ENCODE measurements around the gene PDE6H.

The PDE6H gene

DNA sequence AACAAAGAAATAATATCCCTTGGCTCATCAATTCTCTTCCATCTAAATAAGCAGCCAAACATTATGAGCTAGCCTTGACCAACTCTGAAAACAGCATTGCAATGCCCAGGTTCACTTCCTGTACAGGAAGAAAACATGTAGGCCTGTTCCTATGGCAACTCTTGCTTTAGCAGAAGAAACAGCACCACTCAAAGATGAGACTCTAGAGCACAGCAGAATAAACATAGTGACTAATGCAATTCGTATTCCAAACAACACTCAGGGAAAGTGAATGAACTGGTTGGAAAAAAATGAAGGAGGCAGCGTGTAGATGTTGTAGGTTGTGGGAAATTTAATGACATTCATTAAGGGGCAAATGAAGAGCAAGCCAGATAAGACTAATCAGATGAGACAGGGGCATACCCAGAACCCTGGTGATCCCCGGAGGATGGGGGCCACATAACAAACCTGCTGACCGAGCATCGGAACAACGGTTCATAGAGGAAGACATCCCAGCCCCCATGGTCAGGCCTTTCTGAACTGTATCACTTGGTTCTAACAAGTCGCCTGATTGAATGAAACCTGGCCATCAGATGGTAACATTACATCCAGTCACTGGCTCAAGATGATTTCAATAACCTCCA, 20.4 kb upstream of the PDE6H start:
- peak; percentile 38 for DNase-seq

DNA sequence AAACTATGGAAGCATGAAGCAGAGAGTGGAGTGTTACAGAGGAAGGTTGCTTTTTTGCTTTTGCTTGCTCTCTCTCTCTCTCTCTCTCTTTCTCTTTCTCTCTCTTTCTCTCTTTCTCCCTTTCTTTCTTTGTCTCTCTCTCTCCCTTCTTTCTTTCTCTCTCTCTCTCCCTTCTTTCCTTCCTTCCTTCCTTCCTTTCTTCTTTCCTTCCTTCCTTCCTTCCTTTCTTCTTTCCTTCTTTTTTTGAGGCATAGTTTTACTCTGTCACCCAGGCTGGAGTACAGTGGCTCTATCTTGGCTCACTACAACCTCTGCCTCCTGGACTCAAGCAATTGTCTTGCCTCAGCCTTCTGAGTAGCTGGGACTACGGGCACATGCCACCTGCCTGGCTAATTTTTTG, 19.1 kb upstream of the PDE6H start:
- no peak for DNase-seq

DNA sequence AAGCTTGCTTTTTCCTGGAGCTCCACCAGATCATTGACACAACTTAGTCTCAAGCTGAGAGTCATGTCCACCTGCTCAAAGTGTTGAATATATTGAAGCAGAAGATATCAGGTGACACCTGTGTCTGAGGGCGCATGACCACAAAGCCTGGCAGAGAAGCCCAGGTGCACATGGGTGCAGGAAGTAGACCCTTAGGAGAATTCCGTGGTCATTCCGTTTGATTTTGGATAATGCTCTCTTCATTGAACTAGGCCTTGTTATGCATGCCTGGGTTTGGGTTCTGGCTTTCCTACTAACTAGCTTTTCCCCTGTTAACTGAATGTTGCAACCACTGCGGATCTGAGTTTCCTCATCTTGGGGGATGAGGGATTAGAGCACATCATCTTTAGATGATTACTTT, 18.6 kb upstream of the PDE6H start:
- no peak for DNase-seq

DNA sequence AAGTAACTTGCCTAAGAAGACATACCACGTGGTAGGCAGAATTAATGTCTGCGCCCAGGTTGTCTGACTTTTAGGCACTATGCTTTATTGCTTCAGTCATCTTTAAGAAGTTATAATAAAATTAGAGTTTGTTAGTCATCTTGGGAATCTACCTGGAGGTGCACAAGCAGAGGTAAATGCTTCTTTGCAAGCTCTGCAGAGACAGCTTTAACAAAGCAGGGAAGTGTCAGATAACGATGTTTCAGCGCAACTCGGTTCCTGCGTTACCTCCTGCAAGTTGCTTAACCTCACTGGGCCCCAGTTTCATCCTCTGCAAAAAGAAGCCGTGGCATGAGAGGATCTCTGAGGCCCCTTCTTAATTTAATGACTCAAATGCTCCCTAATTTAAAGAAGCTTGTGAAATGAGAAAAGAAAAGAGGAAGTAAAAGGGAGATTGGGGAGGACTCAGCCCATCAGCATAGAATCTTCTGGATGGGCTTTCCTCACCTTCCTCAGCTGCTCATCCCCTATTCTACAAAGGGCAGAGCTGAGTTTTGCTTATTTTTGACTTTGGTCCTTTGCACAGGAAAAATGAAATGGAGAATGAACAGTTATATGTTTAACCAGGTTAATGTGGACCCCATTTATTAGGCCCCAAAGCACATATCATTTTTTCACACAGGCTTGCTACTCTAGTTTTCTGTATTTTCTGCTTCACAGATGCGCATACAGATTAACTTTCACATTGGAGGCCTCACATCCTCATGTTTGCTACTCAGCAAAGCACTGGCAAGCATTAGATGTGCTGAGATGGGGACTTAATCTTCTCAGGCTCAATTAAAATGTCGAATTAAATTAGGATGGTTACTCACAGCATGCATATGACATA, 16.6 kb upstream of the PDE6H start:
- DNase-seq, result no peak

DNA sequence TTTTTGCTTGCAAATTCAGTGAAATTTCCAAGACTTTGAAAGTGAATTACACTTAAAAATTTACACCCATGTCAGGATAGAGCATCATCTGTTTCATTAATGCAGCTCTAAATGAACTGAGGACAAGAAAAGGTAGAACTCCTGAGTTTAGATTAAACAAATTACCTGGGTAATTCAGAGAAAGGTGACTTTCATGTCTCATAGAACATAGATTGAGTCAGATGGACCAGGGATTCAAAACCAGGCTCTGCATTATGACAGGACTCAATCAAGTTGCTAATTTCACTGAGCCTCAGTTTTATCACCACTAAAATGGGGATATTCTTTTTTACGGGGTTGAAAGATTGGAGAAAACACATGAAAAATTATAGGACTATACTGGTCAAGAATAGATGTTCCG, 15.9 kb upstream of the PDE6H start:
- no peak for DNase-seq

DNA sequence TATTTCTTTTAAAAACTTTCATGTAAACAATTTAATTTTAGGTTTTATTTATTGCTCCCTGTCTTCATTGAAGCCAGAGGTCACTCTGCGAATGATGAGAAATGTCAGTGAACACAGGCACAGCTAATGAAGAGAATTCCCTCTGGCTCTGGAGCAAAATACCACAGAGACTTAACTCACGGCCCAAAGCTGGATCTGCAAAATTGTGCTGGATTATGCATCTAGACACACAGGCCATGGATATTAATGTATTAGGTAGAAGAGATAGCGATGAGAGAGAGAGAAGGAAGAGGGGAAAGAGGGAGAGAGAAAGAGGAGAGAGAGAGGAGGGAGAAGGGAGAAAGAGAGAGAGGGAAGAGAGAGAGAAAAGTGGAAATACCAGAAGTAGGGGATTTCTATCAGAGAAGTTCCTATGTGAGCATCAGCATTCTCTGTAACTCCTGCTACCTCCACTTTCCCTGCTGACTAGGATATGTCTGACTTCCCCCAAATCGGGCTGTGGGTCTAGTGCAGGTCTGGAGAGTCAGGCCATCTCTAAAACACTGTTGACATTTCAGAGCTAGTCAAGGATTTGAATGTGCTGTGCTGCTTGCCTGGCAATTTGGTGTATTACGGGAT, 15.2 kb upstream of the PDE6H start:
- DNase-seq, result no peak

DNA sequence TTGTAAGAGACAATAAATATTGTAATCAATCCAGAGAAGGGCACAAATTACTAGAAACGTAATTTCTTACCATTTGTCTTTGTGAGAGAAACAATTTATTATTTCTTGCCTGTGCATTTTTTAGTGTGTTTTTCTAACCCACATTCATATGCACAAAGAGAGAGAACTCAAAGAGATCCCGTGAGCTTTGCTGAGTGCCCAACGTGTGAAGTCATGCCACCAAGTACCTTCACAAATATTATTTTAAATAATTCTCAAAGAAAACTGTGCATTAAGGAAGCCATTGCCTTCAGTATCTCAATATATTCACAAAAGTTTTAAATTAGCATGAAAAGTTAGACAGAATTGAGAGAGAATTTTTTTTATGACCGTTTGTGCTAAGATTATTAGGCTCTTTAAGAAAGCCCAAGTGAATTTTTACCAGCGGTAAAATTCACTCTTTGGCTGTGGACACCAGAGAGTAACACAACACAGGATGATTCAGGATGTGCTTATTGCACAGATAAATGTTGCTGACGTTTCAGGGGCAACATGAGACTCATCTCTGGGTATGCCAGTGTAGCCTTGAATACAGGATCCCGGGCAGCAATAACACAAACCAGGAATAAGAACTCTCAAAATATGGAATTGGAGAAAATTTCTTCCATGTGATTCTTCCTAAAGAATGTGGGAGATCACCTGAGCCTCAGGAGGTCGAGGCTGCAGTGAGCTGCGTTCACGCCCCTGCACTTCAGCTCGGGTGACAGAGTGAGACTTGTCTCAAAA, 14.3 kb upstream of the PDE6H start:
- DNase-seq, result no peak

DNA sequence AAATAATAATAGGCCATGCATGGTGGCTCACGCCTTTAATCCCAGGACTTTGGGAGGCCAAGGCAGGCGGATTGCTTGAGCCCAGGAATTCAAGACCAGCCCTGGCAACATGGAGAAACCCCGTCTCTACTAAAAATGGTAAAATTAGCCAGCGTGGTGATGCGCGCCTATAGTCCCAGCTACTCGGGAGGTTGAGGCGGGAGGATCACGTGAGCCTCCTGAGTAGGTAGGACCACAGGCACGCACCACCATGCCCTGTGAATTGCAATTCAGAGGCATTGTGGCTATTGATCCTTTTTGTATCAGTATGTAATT, 13.8 kb upstream of the PDE6H start:
- no peak for DNase-seq

DNA sequence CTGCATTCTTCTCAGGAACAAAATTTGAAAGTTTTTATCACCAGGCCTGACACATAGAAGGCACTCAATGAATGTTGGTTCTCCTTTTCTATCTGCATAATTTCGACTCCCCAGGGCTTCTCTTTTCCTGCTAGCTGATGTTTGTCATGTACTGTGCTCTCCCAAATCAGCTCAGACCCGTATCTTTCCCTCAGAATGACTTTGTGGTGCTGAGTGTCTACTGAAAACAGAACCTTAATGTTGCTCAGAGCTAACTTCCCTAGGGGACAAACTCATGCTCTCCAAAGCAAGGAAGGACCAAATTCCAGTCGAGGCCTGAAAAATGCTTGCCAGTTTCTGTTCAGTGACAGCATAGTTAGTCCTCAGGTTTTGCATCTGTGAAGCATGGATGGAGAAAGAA, 13.4 kb upstream of the PDE6H start:
- no peak for DNase-seq

DNA sequence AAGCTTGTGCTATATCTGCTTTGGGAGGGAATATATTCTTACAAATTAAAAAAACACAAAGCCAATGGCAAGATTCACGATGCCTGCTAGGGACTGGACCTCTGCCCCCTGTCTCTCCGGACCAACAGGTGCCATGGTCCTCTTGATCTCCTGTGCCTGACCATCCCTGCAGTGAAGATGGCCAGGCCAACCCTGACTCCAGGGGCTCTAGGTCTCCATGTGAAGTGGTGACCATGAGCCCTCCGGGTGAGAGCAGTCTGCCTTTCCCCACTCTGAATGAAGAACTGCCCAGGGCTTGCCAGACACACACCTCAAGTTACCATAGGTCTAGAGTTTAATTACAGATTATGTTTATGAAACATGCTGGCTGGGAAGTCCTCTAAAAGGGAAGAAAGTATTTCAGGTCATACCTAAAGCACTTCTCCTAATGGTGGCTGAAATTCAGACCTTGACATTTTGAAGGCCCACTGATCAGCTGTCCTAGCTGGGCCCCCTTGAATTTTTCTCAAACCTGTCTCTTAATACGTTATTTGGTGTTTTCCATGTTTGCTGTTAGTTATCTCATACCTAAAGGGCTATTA, 12.8 kb upstream of the PDE6H start:
- DNase-seq, result no peak

DNA sequence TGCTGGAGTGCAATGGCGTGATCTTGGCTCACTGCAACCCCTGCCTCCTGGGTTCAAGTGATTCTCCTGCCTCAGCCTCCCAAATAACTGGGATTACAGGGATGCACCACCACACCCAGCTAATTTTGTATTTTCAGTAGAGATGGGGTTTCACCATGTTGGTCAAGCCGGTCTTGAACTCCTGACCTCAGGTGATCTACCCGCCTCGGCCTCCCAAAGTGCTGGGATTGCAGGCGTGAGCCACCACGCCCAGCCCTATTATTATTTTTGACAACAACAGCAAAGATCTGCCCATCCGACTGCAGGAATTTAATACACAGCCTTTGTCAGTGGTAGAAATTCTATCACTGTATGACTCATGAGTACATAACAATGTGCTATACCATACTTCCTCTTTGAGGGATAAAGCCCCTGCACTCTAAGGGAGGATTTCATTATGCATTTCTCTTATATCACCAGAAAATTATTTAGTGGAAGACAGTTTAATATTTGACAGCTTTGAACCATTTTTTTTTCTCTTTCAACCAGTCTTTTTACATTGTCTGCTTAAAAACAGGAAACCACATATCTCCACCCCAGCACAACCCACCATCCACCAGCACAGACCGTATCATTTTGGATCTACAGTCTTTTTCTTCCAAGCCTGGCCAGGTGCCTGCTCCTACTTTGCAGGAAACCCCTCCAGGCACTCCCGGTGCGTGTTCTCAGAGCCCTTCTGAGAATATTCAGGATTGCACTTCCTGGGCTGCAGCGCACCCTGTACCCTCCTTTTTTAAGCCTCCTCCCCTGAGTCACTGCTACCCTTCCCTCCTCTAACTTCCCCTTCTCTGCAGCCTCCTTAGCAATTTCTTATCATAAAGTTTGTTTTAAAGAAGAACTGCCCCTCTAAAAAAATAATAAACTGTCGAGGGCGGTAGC, 12.0 kb upstream of the PDE6H start:
- DNase-seq, result no peak

DNA sequence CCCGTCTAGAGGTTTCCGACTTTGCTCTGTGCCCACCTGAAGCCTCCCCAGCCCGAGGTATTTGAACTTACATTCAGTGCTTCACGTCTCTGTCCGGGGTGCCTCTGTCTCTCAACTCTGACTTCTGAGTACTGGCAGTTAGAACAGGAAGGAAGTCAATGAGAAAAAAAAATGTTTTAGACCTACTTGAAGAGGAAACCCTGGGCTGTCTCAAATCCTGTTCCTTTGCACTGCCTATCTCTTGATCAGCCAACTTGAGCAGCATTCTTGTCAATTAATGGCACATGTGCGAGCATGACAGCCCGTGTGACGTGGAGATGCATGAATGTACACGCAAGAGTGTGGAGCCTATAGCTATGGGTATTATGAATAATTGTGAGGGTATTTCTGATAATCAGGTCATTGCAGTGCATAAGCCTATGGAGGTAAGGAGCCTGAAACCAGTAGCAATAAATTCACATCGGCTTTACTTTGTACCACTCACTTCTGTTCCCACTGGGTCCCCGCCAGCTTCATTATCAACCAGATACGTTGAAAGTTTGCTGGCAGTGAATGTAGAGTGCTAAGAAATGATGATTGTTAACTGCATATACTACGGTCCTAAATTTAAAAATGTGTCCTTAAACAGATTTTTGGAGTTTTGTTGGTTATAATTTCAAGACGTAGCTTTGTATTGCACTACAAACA, 11.2 kb upstream of the PDE6H start, which contains the start of gene ARHGDIB:
Gene ARHGDIB (minus strand): TSS at position 136 of the 687 bp plus-strand sequence. CDS start 10,889 bp downstream, outside the sequence.
- DNase-seq, result no peak

DNA sequence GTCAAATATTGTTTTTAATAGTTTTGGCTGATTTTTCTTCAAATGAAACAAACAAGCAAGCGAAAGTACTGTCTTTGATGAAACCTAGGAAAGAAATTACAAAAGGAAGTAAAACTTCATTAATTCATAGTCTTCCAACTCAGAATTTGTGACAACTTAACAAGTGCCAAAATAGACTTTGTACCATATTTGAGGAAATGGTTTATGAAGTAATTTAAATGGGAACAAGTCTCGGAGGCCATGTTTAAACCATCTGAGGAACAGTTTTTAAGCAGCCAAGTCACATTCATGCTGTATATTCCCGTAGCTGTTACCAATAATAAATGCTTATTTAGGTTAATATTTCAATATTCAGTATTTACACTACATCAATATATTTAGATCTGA, 10.7 kb upstream of the PDE6H start:
- no peak for DNase-seq

DNA sequence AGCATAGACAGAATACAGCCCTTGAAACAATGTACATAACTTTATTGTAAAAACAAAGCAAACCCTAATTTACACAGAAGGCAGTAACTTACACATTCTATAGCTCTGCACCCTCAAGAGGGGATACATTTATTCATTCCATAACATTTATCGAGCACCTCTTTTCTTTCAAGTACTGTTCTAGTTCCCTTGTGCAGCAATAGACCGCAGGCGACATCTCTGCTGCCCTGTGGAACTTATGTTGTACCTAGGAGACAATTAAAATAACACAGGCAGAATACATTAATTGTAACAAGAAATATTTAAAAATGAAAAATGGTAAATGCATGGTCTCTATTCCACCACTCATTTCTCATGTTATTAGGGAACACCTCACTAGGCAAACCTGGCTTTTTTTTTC, 10.0 kb upstream of the PDE6H start:
- DNase-seq, result no peak

DNA sequence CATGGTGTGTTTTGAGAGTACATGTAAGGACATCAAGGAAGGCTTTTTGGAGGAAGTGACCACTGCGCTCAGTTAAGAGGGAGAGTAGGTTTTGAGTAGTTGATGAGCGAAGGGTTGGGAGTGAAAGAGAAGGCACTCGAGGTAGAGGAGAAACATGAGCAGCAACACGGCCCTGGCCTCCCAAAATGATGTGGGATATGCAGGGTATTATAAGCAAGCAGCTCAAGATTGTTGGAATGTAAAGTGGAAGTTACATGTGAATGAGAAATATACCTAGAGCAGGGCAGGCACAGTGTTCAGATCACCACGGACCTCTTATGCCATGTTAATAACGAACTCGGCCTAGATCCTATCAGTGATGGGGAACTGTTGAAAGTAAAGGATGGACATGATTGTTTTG, 9.3 kb upstream of the PDE6H start:
- DNase-seq, result no peak

DNA sequence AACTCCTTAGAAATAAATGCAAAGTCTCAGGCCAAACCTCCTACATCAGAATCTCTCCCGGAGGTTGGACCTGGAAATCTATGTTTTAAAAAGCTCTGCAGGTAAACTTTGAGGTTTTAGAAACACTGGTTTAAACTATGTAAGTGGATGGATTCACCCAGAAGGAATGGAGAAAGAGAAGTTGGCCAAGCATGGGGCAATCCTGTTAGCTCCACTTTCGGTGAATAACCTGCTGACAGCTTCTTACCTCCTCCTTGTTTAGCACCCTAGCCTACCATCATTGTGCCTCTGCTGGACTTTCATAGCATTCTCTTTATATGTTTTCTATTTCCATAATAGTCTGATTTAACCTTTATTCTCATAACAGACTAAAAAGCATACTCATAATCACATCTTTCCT, 8.4 kb upstream of the PDE6H start:
- DNase-seq, result no peak

DNA sequence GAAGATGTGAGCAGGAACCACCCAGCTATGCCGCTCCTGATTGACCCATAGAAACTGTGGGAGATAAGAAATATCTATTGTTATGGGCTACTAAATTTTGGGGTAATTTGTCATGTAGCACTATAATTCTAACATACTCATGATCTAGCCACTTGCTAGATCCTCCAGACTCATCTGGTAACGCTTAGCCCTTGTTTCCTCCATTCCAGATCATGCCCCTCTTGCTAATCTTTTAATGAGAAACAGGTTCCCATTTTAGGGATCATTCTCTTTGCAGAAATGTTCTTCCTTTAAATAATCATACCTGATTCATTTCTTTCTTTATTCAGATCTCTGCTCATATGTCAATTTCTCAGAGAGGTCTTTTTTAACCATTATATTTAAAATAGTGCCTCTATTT, 7.6 kb upstream of the PDE6H start:
- no peak for DNase-seq

DNA sequence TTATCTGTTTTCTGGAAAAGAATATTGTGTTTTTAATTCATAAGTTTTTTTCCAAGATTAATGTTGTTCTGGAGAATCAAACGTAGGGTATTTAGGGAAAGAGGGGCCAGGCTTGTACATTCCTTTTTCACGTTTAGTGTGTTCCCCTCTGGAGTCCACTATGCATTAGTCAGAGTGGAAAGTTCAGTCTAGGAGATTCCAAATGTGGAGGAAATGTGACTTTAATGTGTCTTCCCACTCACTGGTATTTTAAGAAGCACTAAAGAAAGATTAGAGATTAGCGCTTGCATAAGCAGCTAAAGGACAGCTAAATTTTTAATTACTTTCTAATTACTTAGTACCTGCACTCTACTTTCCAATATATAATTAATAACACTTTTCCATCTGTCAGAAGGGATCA, 4.4 kb upstream of the PDE6H start:
- no peak for DNase-seq

DNA sequence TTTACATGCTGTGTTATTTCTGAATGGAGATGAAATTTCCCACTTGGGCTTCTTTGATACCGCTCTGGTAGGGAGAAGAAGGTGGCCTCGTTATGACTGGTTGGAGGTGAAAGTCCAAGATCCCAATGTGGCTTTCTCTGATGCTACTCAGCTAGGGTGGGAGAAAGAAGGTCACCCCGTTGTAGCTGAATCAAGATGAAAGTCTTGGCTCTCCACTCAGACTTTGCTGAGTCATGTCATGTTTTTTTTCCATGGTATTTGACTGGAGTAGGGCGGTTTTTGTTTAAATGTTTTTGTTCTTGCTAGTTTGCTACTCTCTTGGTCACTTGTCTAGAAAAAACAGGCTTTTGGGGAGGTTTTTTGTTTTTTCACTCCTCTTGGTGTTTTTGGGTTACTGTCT, 2.4 kb upstream of the PDE6H start:
- no peak for DNase-seq

DNA sequence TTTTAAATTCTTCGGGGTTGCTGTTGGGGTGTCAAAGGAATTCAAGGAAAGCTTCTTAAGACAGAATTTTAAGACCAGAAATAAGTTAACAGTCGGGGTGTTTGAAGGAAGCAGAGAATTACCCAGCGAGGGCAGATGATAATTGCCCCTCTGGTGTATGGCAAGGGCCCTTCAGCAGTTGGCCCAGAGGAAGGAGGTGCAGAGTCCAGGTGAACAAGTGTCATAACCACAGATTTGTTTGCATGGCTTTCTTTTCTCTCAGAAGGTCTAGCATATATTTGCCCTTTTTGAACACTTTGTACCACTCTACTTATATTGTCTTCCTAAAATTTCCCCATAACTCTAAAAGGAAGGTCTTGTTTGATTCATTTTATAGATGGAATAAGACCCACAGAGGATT, 1.8 kb downstream of the PDE6H start:
- no peak for DNase-seq

DNA sequence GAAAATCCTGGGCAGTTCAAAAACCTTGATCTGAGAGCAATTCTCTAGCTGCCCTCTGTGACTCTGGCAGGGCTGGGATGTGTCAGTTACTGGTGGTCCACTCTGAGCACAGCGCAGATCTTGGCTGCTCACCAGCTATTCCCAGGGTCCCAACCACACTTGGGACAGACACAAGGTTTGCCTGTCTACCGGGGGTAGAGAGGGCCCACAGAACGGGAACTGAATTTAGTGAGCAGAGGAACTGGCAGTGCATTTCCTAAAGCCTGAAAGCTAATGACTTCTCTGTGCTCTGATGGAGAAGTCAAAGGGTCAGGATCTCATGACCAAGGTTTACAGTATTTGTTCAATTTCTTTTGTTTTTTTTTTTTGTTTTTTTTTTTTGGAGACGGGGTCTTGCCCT, 2.6 kb downstream of the PDE6H start:
- no peak for DNase-seq

DNA sequence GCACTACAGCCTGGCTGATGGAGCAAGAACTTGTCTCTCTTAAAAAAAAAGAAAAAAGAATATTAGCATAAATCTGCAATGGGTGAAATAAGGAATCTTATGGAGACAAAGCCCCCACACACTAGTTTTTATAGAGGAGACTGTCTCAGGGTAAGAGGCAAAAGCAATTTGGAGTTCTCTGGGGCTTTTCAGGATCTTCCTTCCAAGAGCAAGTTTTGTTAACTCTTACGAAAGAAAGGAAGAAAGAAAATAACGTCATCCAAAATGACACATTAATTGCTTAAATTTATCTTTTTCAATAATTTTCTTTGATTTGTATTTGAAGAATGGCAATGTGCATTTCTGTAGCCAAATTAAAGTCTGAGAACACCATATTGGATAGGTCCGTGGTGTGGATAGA, 3.8 kb downstream of the PDE6H start:
- no peak for DNase-seq

All from DMS79 (cell line).